Measurements from ENCODE around the gene CAPN5. TPM values are rescaled to one million over a fixed set of nuclear protein-coding genes. Genes with fewer than 3 reads are reported as not detected.

Gene CAPN5
- polyA plus RNA-seq, 2 donors = 26.6 to 27.8 TPM

GRCh38 chr11:77166021-77166420 lies 99.2 kb downstream of the CAPN5 start:
- Histone ChIP-seq H3K9me3 (ENCODE audit: control insufficient read depth in 2 of 2, insufficient read depth in 1 of 2, low read depth in 1 of 2, low read length in 1 of 2) (no peaks in the 10 kb centered on the region), H3K4me1 (ENCODE audit: control insufficient read depth in 2 of 2, insufficient read depth in 2 of 2, low read length in 1 of 2) (no peaks in the 10 kb centered on the region), H3K36me3 (ENCODE audit: control insufficient read depth in 2 of 2, insufficient read depth in 2 of 2, low read length in 1 of 2) (no peaks in the 10 kb centered on the region), H3K4me3 (ENCODE audit: low read depth in 1 of 2, low read length in 2 of 2) (no peak overlapping the region), H3K27ac (ENCODE audit: low read depth in 2 of 2, low read length in 1 of 2) (no peak overlapping the region), H3K27me3 (ENCODE audit: control insufficient read depth in 1 of 2, insufficient read depth in 2 of 2, low read length in 2 of 2) (no peaks in the 10 kb centered on the region)
- 86 to 90% methylated on average over 8 of the region's 8 CpGs for WGBS, 2 donors

GRCh38 chr11:77167111-77167626 lies 100.4 kb downstream of the CAPN5 start:
- Histone ChIP-seq H3K9me3 (ENCODE audit: control insufficient read depth in 2 of 2, insufficient read depth in 1 of 2, low read depth in 1 of 2, low read length in 1 of 2) (no peaks in the 10 kb centered on the region), H3K36me3 (ENCODE audit: control insufficient read depth in 2 of 2, insufficient read depth in 2 of 2, low read length in 1 of 2) (no peaks in the 10 kb centered on the region), H3K4me1 (ENCODE audit: control insufficient read depth in 2 of 2, insufficient read depth in 2 of 2, low read length in 1 of 2) (no peaks in the 10 kb centered on the region), H3K27ac (ENCODE audit: low read depth in 2 of 2, low read length in 1 of 2) (no peak overlapping the region), H3K27me3 (ENCODE audit: control insufficient read depth in 1 of 2, insufficient read depth in 2 of 2, low read length in 2 of 2) (no peaks in the 10 kb centered on the region), H3K4me3 (ENCODE audit: low read depth in 1 of 2, low read length in 2 of 2) (no peak overlapping the region)
- 89 to 96% methylated on average over 9 of the region's 9 CpGs for WGBS, 2 donors

- Histone ChIP-seq H3K27ac (ENCODE audit: low read depth in 2 of 2, low read length in 1 of 2) (no peak overlapping the region), H3K4me3 (ENCODE audit: low read depth in 1 of 2, low read length in 2 of 2) (no peak overlapping the region), H3K9me3 (ENCODE audit: control insufficient read depth in 2 of 2, insufficient read depth in 1 of 2, low read depth in 1 of 2, low read length in 1 of 2) (no peaks in the 10 kb centered on the region), H3K36me3 (ENCODE audit: control insufficient read depth in 2 of 2, insufficient read depth in 2 of 2, low read length in 1 of 2) (no peaks in the 10 kb centered on the region), H3K4me1 (ENCODE audit: control insufficient read depth in 2 of 2, insufficient read depth in 2 of 2, low read length in 1 of 2) (no peaks in the 10 kb centered on the region), H3K27me3 (ENCODE audit: control insufficient read depth in 1 of 2, insufficient read depth in 2 of 2, low read length in 2 of 2) (no peaks in the 10 kb centered on the region)
- 77 to 81% methylated on average over 8 of the region's 8 CpGs for WGBS, 2 donors
Observed at GRCh38 chr11:77167791-77168190, 101.0 kb downstream of the CAPN5 start.

- H3K27ac ChIP-seq (ENCODE audit: low read depth in 2 of 2, low read length in 1 of 2) = no peak overlapping the region
- no peaks in the 10 kb centered on the region for H3K9me3 ChIP-seq (ENCODE audit: control insufficient read depth in 2 of 2, insufficient read depth in 1 of 2, low read depth in 1 of 2, low read length in 1 of 2)
- H3K36me3 ChIP-seq (ENCODE audit: control insufficient read depth in 2 of 2, insufficient read depth in 2 of 2, low read length in 1 of 2) = no peaks in the 10 kb centered on the region
- H3K4me3 ChIP-seq (ENCODE audit: low read depth in 1 of 2, low read length in 2 of 2) = no peak overlapping the region
- no peaks in the 10 kb centered on the region for H3K27me3 ChIP-seq (ENCODE audit: control insufficient read depth in 1 of 2, insufficient read depth in 2 of 2, low read length in 2 of 2)
- no peaks in the 10 kb centered on the region for H3K4me1 ChIP-seq (ENCODE audit: control insufficient read depth in 2 of 2, insufficient read depth in 2 of 2, low read length in 1 of 2)
- 87 to 96% methylated on average over 5 of the region's 5 CpGs for WGBS, 2 donors
Observed at GRCh38 chr11:77170107-77170506, 103.3 kb downstream of the CAPN5 start.

- Histone ChIP-seq H3K27me3 (ENCODE audit: control insufficient read depth in 1 of 2, insufficient read depth in 2 of 2, low read length in 2 of 2) (no peaks in the 10 kb centered on the region), H3K4me1 (ENCODE audit: control insufficient read depth in 2 of 2, insufficient read depth in 2 of 2, low read length in 1 of 2) (no peaks in the 10 kb centered on the region), H3K9me3 (ENCODE audit: control insufficient read depth in 2 of 2, insufficient read depth in 1 of 2, low read depth in 1 of 2, low read length in 1 of 2) (no peaks in the 10 kb centered on the region), H3K36me3 (ENCODE audit: control insufficient read depth in 2 of 2, insufficient read depth in 2 of 2, low read length in 1 of 2) (no peaks in the 10 kb centered on the region), H3K4me3 (ENCODE audit: low read depth in 1 of 2, low read length in 2 of 2) (no peak overlapping the region), H3K27ac (ENCODE audit: low read depth in 2 of 2, low read length in 1 of 2) (no peak overlapping the region)
- 93 to 96% methylated on average over 8 of the region's 8 CpGs for WGBS, 2 donors
Observed at GRCh38 chr11:77171254-77171653, 104.5 kb downstream of the CAPN5 start.

- H3K4me1 ChIP-seq (ENCODE audit: control insufficient read depth in 2 of 2, insufficient read depth in 2 of 2, low read length in 1 of 2) = no peaks in the 10 kb centered on the region
- H3K4me3 ChIP-seq (ENCODE audit: low read depth in 1 of 2, low read length in 2 of 2) = no peak overlapping the region
- H3K27me3 ChIP-seq (ENCODE audit: control insufficient read depth in 1 of 2, insufficient read depth in 2 of 2, low read length in 2 of 2) = no peaks in the 10 kb centered on the region
- no peak overlapping the region for H3K27ac ChIP-seq (ENCODE audit: low read depth in 2 of 2, low read length in 1 of 2)
- H3K36me3 ChIP-seq (ENCODE audit: control insufficient read depth in 2 of 2, insufficient read depth in 2 of 2, low read length in 1 of 2) = no peaks in the 10 kb centered on the region
- WGBS, 2 donors = 66 to 68% methylated on average over 20 of the region's 20 CpGs
- no peaks in the 10 kb centered on the region for H3K9me3 ChIP-seq (ENCODE audit: control insufficient read depth in 2 of 2, insufficient read depth in 1 of 2, low read depth in 1 of 2, low read length in 1 of 2)
Observed at GRCh38 chr11:77171885-77172665, 105.3 kb downstream of the CAPN5 start.

GRCh38 chr11:77172666-77172982 lies 105.9 kb downstream of the CAPN5 start:
- H3K27me3 ChIP-seq (ENCODE audit: control insufficient read depth in 1 of 2, insufficient read depth in 2 of 2, low read length in 2 of 2) = no peaks in the 10 kb centered on the region
- no peak overlapping the region for H3K4me3 ChIP-seq (ENCODE audit: low read depth in 1 of 2, low read length in 2 of 2)
- no peaks in the 10 kb centered on the region for H3K4me1 ChIP-seq (ENCODE audit: control insufficient read depth in 2 of 2, insufficient read depth in 2 of 2, low read length in 1 of 2)
- H3K36me3 ChIP-seq (ENCODE audit: control insufficient read depth in 2 of 2, insufficient read depth in 2 of 2, low read length in 1 of 2) = no peaks in the 10 kb centered on the region
- no peak overlapping the region for H3K27ac ChIP-seq (ENCODE audit: low read depth in 2 of 2, low read length in 1 of 2)
- WGBS, 2 donors = 70 to 80% methylated on average over 16 of the region's 16 CpGs
- no peaks in the 10 kb centered on the region for H3K9me3 ChIP-seq (ENCODE audit: control insufficient read depth in 2 of 2, insufficient read depth in 1 of 2, low read depth in 1 of 2, low read length in 1 of 2)

GRCh38 chr11:77173494-77173893 lies 106.7 kb downstream of the CAPN5 start:
- Histone ChIP-seq H3K36me3 (ENCODE audit: control insufficient read depth in 2 of 2, insufficient read depth in 2 of 2, low read length in 1 of 2) (no peaks in the 10 kb centered on the region), H3K9me3 (ENCODE audit: control insufficient read depth in 2 of 2, insufficient read depth in 1 of 2, low read depth in 1 of 2, low read length in 1 of 2) (no peaks in the 10 kb centered on the region), H3K4me3 (ENCODE audit: low read depth in 1 of 2, low read length in 2 of 2) (no peak overlapping the region), H3K27me3 (ENCODE audit: control insufficient read depth in 1 of 2, insufficient read depth in 2 of 2, low read length in 2 of 2) (no peaks in the 10 kb centered on the region), H3K27ac (ENCODE audit: low read depth in 2 of 2, low read length in 1 of 2) (no peak overlapping the region), H3K4me1 (ENCODE audit: control insufficient read depth in 2 of 2, insufficient read depth in 2 of 2, low read length in 1 of 2) (no peaks in the 10 kb centered on the region)
- WGBS, 2 donors = 77% methylated on average over 10 of the region's 10 CpGs

- Histone ChIP-seq H3K9me3 (ENCODE audit: control insufficient read depth in 2 of 2, insufficient read depth in 1 of 2, low read depth in 1 of 2, low read length in 1 of 2) (no peaks in the 10 kb centered on the region), H3K36me3 (ENCODE audit: control insufficient read depth in 2 of 2, insufficient read depth in 2 of 2, low read length in 1 of 2) (no peaks in the 10 kb centered on the region), H3K27me3 (ENCODE audit: control insufficient read depth in 1 of 2, insufficient read depth in 2 of 2, low read length in 2 of 2) (no peaks in the 10 kb centered on the region), H3K4me3 (ENCODE audit: low read depth in 1 of 2, low read length in 2 of 2) (no peak overlapping the region), H3K27ac (ENCODE audit: low read depth in 2 of 2, low read length in 1 of 2) (no peak overlapping the region), H3K4me1 (ENCODE audit: control insufficient read depth in 2 of 2, insufficient read depth in 2 of 2, low read length in 1 of 2) (no peaks in the 10 kb centered on the region)
- WGBS, 2 donors = 82 to 89% methylated on average over 16 of the region's 16 CpGs
Observed at GRCh38 chr11:77174559-77174958, 107.8 kb downstream of the CAPN5 start.
